ENCODE results near the gene TYW1B.
"Not testable (repeated sequence)": the region's sequence is repeated elsewhere in the genome, so short reads cannot be mapped to it uniquely, and the experiment has no call there.

GRCh38 chr7:72808511-72808910, 19.5 kb downstream of the TYW1B start:
- TF ChIP-seq CTCF, EZH2, EZH2phosphoT487 (IDR thresholded peaks at IDR 0.05): not testable (repeated sequence)
